ENCODE measurements around the gene C5orf63. TPM values are rescaled to one million over a fixed set of nuclear protein-coding genes. Genes with fewer than 3 reads are reported as not detected.
A peak's percentile ranks its signal among the peaks of the same experiment; 100 is the strongest.

The C5orf63 gene
- total and polyA plus RNA-seq, 2 of the 13 experiments (the other 11 are each of a cell fraction or from before 2014, with no cell fraction given): 7.9 to 8.8 TPM

- TF ChIP-seq HNRNPL (IDR thresholded peaks at IDR 0.05; ENCODE audit: low read depth, low read length) (no peak), ZNF510 (CRISPR knock-in tag; IDR thresholded peaks at IDR 0.05; ENCODE audit: low read depth) (0 out of 2 replicates have a peak, but pooled peaks have one; percentile 39), BRF2 (CRISPR knock-in tag; IDR thresholded peaks at IDR 0.05) (peak; percentile 92; the same call in 1 of the 2 replicates), ZFP36 (IDR thresholded peaks at IDR 0.05; ENCODE audit: borderline replicate concordance, low read depth, low read length, partially characterized antibody) (no peak), NCOA5 (CRISPR knock-in tag; IDR thresholded peaks at IDR 0.05) (no peak), ZNF576 (CRISPR knock-in tag; IDR thresholded peaks at IDR 0.05) (no peak), TFDP1 (CRISPR knock-in tag; IDR thresholded peaks at IDR 0.05; ENCODE audit: borderline replicate concordance) (peak; percentile 89; the same call in 1 of the 2 replicates), ADNP (CRISPR knock-in tag; IDR thresholded peaks at IDR 0.05) (no peak), AHDC1 (CRISPR knock-in tag; IDR thresholded peaks at IDR 0.05; ENCODE audit: borderline replicate concordance) (no peak), SNAI1 (CRISPR knock-in tag; IDR thresholded peaks at IDR 0.05; ENCODE audit: borderline replicate concordance) (no peak; the same call in 1 of the 2 replicates), ZC3H13 (CRISPR knock-in tag; IDR thresholded peaks at IDR 0.05) (0 out of 2 replicates have a peak, but pooled peaks have one; percentile 57), ZNF607 (CRISPR knock-in tag; IDR thresholded peaks at IDR 0.05; ENCODE audit: borderline replicate concordance) (peak; percentile 86; the same call in 1 of the 2 replicates), ZNF766 (CRISPR knock-in tag; IDR thresholded peaks at IDR 0.05; ENCODE audit: borderline replicate concordance) (no peak; the same call in 1 of the 2 replicates), KLF9 (CRISPR knock-in tag; IDR thresholded peaks at IDR 0.05; ENCODE audit: low read depth) (no peak; the same call in 1 of the 2 replicates), DBP (CRISPR knock-in tag; IDR thresholded peaks at IDR 0.05; ENCODE audit: not compliant biosample characterization) (no peak)
Measured at GRCh38 chr5:127072861-127073846, at the start of gene C5orf63 (continued).
